ENCODE measurements around the gene ANO4. TPM values are rescaled to one million over a fixed set of nuclear protein-coding genes. Genes with fewer than 3 reads are reported as not detected.
"Not testable (repeated sequence)": the region's sequence is repeated elsewhere in the genome, so short reads cannot be mapped to it uniquely, and the experiment has no call there.

The ANO4 gene
- total RNA-seq, 1 donor from 2014 or later, result 5.7 TPM

- Mint-ChIP-seq H3K27me3 (ENCODE audit: low read depth) (no peaks in the 10 kb centered on the region), H3K4me3 (no peak overlapping the region), H3K4me1 (peaks cover 15% of the 10 kb centered on the region), H3K9me3 (peaks cover 7% of the 10 kb centered on the region), H3K27ac (no peak overlapping the region), H3K36me3 (no peaks in the 10 kb centered on the region)
- TF ChIP-seq CTCF (IDR thresholded peaks at IDR 0.05; ENCODE audit: unreplicated experiment), result no peak
- no peak for DNase-seq (ENCODE audit: low spot score in 2 of 2, unreplicated experiment in 2 of 2)
These were observed 258.6 kb downstream of the ANO4 start for GRCh38 chr12:101053203-101053602.

- H3K4me1 Mint-ChIP-seq, result peaks cover 15% of the 10 kb centered on the region
- H3K36me3 Mint-ChIP-seq, result no peaks in the 10 kb centered on the region
- H3K4me3 Mint-ChIP-seq, result no peak overlapping the region
- H3K27me3 Mint-ChIP-seq (ENCODE audit: low read depth), result no peaks in the 10 kb centered on the region
- TF ChIP-seq CTCF (IDR thresholded peaks at IDR 0.05; ENCODE audit: unreplicated experiment), result no peak
- no peak overlapping the region for H3K27ac Mint-ChIP-seq
- H3K9me3 Mint-ChIP-seq, result peaks cover 17% of the 10 kb centered on the region
- no peak for DNase-seq (ENCODE audit: low spot score in 2 of 2, unreplicated experiment in 2 of 2)
These were observed 261.4 kb downstream of the ANO4 start for GRCh38 chr12:101055940-101056339.

- peaks cover 45% of the 10 kb centered on the region for H3K9me3 Mint-ChIP-seq
- not testable (repeated sequence) for DNase-seq (ENCODE audit: low spot score in 2 of 2, unreplicated experiment in 2 of 2); H3K27ac Mint-ChIP-seq; H3K4me1 Mint-ChIP-seq; H3K27me3 Mint-ChIP-seq (ENCODE audit: low read depth); H3K4me3 Mint-ChIP-seq; H3K36me3 Mint-ChIP-seq
These were observed 267.9 kb downstream of the ANO4 start for GRCh38 chr12:101062508-101062907.

GRCh38 chr12:101064721-101065120, 270.1 kb downstream of the ANO4 start:
- Mint-ChIP-seq H3K36me3 (no peaks in the 10 kb centered on the region), H3K4me1 (no peaks in the 10 kb centered on the region), H3K27ac (no peak overlapping the region), H3K27me3 (ENCODE audit: low read depth) (no peaks in the 10 kb centered on the region), H3K9me3 (peaks cover 31% of the 10 kb centered on the region), H3K4me3 (no peak overlapping the region)
- no peak for TF ChIP-seq CTCF (IDR thresholded peaks at IDR 0.05; ENCODE audit: unreplicated experiment)
- no peak for DNase-seq (ENCODE audit: low spot score in 2 of 2, unreplicated experiment in 2 of 2)

GRCh38 chr12:101066489-101066888, 271.9 kb downstream of the ANO4 start:
- H3K36me3 Mint-ChIP-seq, result no peaks in the 10 kb centered on the region
- TF ChIP-seq CTCF (IDR thresholded peaks at IDR 0.05; ENCODE audit: unreplicated experiment), result no peak
- H3K27me3 Mint-ChIP-seq (ENCODE audit: low read depth), result no peaks in the 10 kb centered on the region
- H3K4me3 Mint-ChIP-seq, result no peak overlapping the region
- H3K27ac Mint-ChIP-seq, result no peak overlapping the region
- peaks cover 30% of the 10 kb centered on the region for H3K9me3 Mint-ChIP-seq
- DNase-seq (ENCODE audit: low spot score in 2 of 2, unreplicated experiment in 2 of 2), result no peak
- no peaks in the 10 kb centered on the region for H3K4me1 Mint-ChIP-seq

GRCh38 chr12:101068402-101068801, 273.8 kb downstream of the ANO4 start:
- Mint-ChIP-seq H3K4me3 (no peak overlapping the region), H3K36me3 (no peaks in the 10 kb centered on the region), H3K9me3 (peaks cover 34% of the 10 kb centered on the region), H3K4me1 (no peaks in the 10 kb centered on the region), H3K27ac (no peak overlapping the region), H3K27me3 (ENCODE audit: low read depth) (no peaks in the 10 kb centered on the region)
- DNase-seq (ENCODE audit: low spot score in 2 of 2, unreplicated experiment in 2 of 2), result no peak
- TF ChIP-seq CTCF (IDR thresholded peaks at IDR 0.05; ENCODE audit: unreplicated experiment), result no peak

Data from mesothelial cell of epicardium (in vitro differentiated cells).